Thoracic aorta (tissue), 2 donors: Measurements from ENCODE around the gene GPR135. TPM values are rescaled to one million over a fixed set of nuclear protein-coding genes. Genes with fewer than 3 reads are reported as not detected.
A peak's percentile ranks its signal among the peaks of the same experiment; 100 is the strongest.
"Not testable (repeated sequence)": the region's sequence is repeated elsewhere in the genome, so short reads cannot be mapped to it uniquely, and the experiment has no call there.

Experiments
- ATAC-seq: fragments of 150-250 bp; one replicate; pipeline ENCODE4 v1.8.0; 2017; ENCODE audit warnings: low read depth; ENCODE audit not compliant: insufficient number of reproducible peaks, low FRiP score
- DNase-seq: peaks from one replicate; pipeline ENCODE4 v3.0.0-alpha.2; 2020; ENCODE audit warnings: low spot score
- H3K27ac ChIP-seq, 2 donors: fragments of 200-600 bp; sonication (generic); 1 replicate in 1 of 2; 2 replicates in 1 of 2; pipeline ENCODE4 v1.5.1; 2016; ENCODE audit warnings: mild to moderate bottlenecking in 2 of 2, moderate library complexity in 2 of 2
- H3K27me3 ChIP-seq: fragments of 200-600 bp; sonication (generic); replicated peaks from 2 replicates; pipeline ENCODE4 v1.6.0; 2016; ENCODE audit warnings: mild to moderate bottlenecking; ENCODE audit not compliant: insufficient read depth
- H3K36me3 ChIP-seq: fragments of 200-600 bp; sonication (generic); one replicate; pipeline ENCODE4 v1.5.1; 2016
- H3K4me1 ChIP-seq, 2 donors: fragments of 200-600 bp; sonication (generic); 1 replicate in 1 of 2; 2 replicates in 1 of 2; pipeline versions ENCODE4 v1.5.1 to v1.6.0; 2016; ENCODE audit warnings: low read depth in 2 of 2, mild to moderate bottlenecking in 1 of 2; ENCODE audit not compliant: control insufficient read depth in 1 of 2
- H3K4me3 ChIP-seq: fragments of 200-600 bp; sonication (generic); 2 replicates; pipeline ENCODE4 v1.5.1; 2016; ENCODE audit warnings: mild to moderate bottlenecking
- H3K9me3 ChIP-seq: fragments of 200-600 bp; sonication (generic); 2 replicates; pipeline ENCODE4 v1.5.1; 2016
- total RNA-seq, 2 donors: library from RNA; depleted of rRNA; stranded (reverse); fragments of >200 nt; gene quantifications; one replicate each; pipeline versions ENCODE4 v1.1.0 to v1.2.3, GENCODE V29; 2016
- TF ChIP-seq, protein P1 (sequence below): fragments of 200-600 bp; sonication (generic); IDR thresholded peaks from one replicate; pipeline ENCODE4 v1.5.1; 2019; ENCODE audit warnings: antibody characterized with exemption

Gene GPR135
- total RNA-seq, 2 donors from 2014 or later, result 13.8 to 20.3 TPM

DNA sequence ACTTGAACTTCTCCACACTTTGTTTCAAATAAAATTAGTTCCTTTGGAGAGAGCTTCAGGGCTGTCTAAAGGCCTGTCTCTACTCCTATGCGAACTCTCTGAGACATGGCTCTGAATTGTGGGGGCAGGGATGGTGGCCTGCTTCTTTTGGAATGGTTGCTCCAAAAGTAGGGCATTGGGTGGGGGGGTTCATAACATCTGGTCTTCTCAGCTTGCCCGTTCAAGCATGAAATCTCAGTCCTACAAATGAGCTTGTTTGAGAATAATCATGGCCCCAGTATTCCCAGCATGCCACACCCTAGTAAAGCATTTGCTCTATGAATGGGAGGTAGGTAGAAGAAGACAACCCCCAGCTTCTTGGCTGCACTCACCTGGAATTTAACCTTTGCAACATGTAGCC is 6.7 kb downstream of the GPR135 start:
- TF ChIP-seq, protein P1, sequence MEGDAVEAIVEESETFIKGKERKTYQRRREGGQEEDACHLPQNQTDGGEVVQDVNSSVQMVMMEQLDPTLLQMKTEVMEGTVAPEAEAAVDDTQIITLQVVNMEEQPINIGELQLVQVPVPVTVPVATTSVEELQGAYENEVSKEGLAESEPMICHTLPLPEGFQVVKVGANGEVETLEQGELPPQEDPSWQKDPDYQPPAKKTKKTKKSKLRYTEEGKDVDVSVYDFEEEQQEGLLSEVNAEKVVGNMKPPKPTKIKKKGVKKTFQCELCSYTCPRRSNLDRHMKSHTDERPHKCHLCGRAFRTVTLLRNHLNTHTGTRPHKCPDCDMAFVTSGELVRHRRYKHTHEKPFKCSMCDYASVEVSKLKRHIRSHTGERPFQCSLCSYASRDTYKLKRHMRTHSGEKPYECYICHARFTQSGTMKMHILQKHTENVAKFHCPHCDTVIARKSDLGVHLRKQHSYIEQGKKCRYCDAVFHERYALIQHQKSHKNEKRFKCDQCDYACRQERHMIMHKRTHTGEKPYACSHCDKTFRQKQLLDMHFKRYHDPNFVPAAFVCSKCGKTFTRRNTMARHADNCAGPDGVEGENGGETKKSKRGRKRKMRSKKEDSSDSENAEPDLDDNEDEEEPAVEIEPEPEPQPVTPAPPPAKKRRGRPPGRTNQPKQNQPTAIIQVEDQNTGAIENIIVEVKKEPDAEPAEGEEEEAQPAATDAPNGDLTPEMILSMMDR, result no peak
- Histone ChIP-seq H3K4me1 (peaks cover 8 to 20% of the 10 kb centered on the region in 2 donors), H3K4me3 (no peak overlapping the region), H3K9me3 (no peaks in the 10 kb centered on the region), H3K27ac (no peak overlapping the region), H3K36me3 (no peaks in the 10 kb centered on the region), H3K27me3 (no peaks in the 10 kb centered on the region)
- ATAC-seq, result no peak
- no peak for DNase-seq

DNA sequence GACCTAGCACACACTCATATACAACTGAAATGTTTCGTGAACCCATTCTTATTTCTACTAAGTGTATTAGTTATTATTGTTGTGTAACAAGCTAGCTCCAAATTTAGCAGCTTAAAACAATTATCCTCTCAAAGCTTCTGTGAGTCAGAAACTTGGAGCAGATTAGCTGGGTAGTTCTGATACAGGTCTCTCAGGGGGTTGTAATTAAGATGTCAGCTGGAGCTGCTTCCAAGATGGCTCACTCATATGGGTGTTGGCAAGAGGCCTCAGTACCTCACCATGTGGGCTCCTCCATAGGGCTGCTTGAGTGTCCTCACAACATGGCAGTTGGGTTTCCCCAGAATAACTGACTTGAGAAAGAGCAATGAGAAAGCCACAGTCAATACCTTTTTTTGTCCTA is 9.8 kb downstream of the GPR135 start:
- TF ChIP-seq, protein P1, result no peak
- DNase-seq (no peak), ATAC-seq (no peak)
- Histone ChIP-seq H3K4me1 (peaks cover 8 to 11% of the 10 kb centered on the region in 2 donors), H3K9me3 (no peaks in the 10 kb centered on the region), H3K36me3 (no peaks in the 10 kb centered on the region), H3K27ac (peak overlapping the region; percentile 21 to 88), H3K4me3 (no peak overlapping the region), H3K27me3 (no peaks in the 10 kb centered on the region)

DNA sequence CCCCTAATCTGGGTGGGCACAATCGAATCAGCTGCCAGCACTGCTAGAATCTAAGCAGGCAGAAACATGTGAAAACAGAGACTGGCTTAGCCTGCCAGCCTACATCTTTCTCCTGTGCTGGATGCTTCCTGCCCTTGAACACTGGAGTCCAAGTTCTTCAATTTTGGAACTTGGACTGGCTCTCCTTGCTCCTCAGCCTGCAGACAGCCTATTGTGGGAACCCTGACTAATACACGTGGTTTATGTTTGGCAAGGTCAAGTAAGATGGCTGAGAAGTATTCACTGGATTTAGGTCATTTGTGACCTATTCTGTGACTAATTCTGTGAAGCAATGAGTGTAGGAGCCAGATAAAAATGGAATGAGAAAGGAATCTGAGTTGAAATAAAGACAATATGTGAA is 11.0 kb downstream of the GPR135 start:
- Histone ChIP-seq H3K27me3 (no peaks in the 10 kb centered on the region), H3K27ac (peak overlapping the region; percentile 74 to 88), H3K4me3 (no peak overlapping the region), H3K9me3 (no peaks in the 10 kb centered on the region), H3K4me1 (peaks cover 8 to 11% of the 10 kb centered on the region in 2 donors), H3K36me3 (no peaks in the 10 kb centered on the region)
- ATAC-seq (peak; percentile 100), DNase-seq (peak; percentile 25)
- TF ChIP-seq, protein P1, result no peak

DNA sequence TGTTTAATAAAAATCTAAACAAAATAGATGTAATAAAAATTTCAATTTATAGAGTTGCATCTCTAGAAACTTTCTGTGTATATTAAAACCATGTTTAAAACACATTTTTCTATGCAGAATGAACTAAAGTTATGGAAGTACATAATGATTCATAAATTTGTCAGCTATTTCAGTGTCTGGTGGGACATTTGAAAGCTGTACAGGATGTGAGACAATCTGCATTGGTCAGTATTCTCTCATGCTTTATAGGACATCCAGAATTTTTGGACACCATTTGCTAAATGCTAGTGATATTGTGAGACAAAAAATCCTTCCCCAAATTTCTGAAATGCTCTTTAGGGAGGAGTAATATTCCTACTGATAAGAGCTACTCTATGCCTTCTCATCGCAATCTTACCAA is 13.3 kb downstream of the GPR135 start:
- Histone ChIP-seq H3K4me1 (peaks cover 8 to 11% of the 10 kb centered on the region in 2 donors), H3K36me3 (no peaks in the 10 kb centered on the region), H3K9me3 (no peaks in the 10 kb centered on the region), H3K27me3 (no peaks in the 10 kb centered on the region), H3K27ac (no peak overlapping the region), H3K4me3 (no peak overlapping the region)
- ATAC-seq, result no peak
- TF ChIP-seq, protein P1, result no peak
- no peak for DNase-seq

DNA sequence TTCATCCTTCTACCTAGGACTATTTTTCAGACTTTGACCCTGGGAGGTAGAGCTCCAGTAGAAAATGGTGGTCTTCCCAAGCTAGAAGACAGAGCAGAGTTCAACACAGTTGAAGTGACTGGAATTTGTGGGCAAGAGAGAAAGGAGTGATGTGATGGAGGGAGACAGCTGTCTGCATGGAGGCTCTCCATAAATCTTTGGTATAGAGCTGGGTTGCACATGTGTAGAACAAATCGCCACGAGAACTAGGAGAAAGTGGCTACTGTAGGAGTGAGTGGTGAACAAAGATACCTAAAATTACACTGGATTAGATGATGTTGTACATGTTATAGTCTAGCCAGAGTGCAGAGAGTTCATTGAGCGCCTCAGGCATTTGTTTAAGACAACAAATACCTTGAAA is 14.5 kb downstream of the GPR135 start:
- Histone ChIP-seq H3K9me3 (no peaks in the 10 kb centered on the region), H3K4me1 (peaks cover 8 to 11% of the 10 kb centered on the region in 2 donors), H3K27ac (no peak overlapping the region), H3K4me3 (no peak overlapping the region), H3K27me3 (no peaks in the 10 kb centered on the region), H3K36me3 (no peaks in the 10 kb centered on the region)
- TF ChIP-seq, protein P1, result no peak
- DNase-seq (no peak), ATAC-seq (no peak)

DNA sequence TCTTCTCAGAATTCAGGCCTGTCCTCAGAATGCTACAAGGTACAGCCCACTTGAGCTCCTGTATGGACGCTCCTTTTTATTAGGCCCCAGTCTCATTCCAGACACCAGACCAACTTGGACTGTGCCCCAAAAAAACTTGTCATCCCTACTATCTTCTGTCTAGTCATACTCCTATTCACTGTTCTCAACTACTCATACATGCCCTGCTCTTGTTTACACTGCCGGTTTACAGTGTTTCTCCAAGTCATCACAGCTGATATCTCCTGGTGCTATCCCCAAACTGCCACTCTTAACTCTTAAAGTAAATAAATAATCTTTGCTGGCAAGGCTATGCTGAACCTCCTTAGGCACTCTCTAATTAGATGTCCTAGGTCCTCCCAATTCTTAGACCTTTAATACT is 16.5 kb downstream of the GPR135 start:
- not testable (repeated sequence) for H3K4me3 ChIP-seq, DNase-seq, H3K27me3 ChIP-seq, H3K36me3 ChIP-seq, ATAC-seq, H3K4me1 ChIP-seq, H3K27ac ChIP-seq, H3K9me3 ChIP-seq
